ENCODE results near the gene KCNN4. TPM values are rescaled to one million over a fixed set of nuclear protein-coding genes. Genes with fewer than 3 reads are reported as not detected.
A peak's percentile ranks its signal among the peaks of the same experiment; 100 is the strongest.
"Not testable (repeated sequence)": the region's sequence is repeated elsewhere in the genome, so short reads cannot be mapped to it uniquely, and the experiment has no call there.

The KCNN4 gene
- total RNA-seq = 137 and 154 TPM in 2 replicates

DNA sequence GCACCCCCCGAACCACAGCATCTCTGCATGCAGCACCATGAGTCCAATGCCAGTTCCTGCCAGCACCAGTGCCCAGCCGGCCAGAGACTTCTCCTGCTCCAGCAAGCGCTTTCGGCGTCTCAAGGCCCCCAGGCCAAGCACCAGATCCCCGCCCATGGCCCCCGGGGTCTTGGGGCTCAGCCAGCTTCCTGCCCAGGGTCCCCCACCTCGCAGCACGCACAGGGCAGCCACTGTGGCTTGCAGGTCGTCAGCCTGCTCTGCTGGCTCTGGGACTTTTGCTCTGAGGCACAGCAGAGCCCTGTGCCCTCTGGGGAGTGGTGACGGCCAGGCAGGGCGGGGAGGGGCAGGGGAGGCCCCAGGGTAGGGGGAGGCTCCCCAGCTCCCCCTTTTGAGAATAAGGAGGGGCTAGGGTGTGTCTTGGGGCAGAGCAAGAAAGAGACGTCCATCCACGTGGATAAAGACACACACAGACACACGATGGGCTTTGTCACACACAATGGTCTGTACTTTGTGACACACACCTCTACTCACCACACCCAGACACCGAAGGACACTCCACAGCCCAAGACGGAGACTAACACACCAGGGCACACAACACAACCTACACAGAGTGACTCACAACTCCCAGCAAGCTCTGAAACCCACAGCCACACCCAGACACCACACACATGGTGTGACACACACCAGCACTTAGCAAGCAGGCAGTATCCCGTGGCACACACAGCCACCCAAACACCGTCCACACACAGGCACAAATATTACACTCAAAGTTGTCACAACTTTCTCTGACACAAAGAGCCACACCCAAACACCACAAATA lies at the start of gene KCNN4:
KCNN4 (minus strand) TSS at position 268 of the 820 bp plus-strand sequence; CDS start at position 156, 112 bp downstream.
- intact Hi-C loops (cut with micrococcal nuclease) = loop anchor here (1.0 to 10.0 kb wide), 7 partner anchors 15 to 336 kb away; partner anchors contain the start of genes IRGQ, SMG9, ZNF575 and ZNF576
- DNase-seq (peak; percentile 70), ATAC-seq (ENCODE audit: low read depth) (peak; percentile 77)
- peaks cover 82% of the 10 kb centered on the region for H3K4me1 Mint-ChIP-seq
- H3K27me3 Mint-ChIP-seq = no peaks in the 10 kb centered on the region
- H3K27ac Mint-ChIP-seq = peak within 1 kb of the TSS; percentile 94
- ChIA-PET CTCF (interaction anchor here (0.8 to 8.6 kb wide), 6 partner anchors 12 to 226 kb away, joined by 3 to 113 read pairs (median 6); partner anchors contain the start of gene SMG9), POLR2A (interaction anchor here (0.6 to 12.2 kb wide), 11 partner anchors 10 to 263 kb away, joined by 3 to 661 read pairs (median 4); partner anchors contain the start of genes IRGQ, SMG9, ZNF283 and ZNF576)
- peak within 1 kb of the TSS; percentile 88 for H3K4me3 Mint-ChIP-seq
- TF ChIP-seq CTCF (IDR thresholded peaks at IDR 0.05) = no peak
- H3K9me3 Mint-ChIP-seq = no peaks in the 10 kb centered on the region
- peaks cover 34% of the 10 kb centered on the region for H3K36me3 Mint-ChIP-seq (ENCODE audit: low read depth)

DNA sequence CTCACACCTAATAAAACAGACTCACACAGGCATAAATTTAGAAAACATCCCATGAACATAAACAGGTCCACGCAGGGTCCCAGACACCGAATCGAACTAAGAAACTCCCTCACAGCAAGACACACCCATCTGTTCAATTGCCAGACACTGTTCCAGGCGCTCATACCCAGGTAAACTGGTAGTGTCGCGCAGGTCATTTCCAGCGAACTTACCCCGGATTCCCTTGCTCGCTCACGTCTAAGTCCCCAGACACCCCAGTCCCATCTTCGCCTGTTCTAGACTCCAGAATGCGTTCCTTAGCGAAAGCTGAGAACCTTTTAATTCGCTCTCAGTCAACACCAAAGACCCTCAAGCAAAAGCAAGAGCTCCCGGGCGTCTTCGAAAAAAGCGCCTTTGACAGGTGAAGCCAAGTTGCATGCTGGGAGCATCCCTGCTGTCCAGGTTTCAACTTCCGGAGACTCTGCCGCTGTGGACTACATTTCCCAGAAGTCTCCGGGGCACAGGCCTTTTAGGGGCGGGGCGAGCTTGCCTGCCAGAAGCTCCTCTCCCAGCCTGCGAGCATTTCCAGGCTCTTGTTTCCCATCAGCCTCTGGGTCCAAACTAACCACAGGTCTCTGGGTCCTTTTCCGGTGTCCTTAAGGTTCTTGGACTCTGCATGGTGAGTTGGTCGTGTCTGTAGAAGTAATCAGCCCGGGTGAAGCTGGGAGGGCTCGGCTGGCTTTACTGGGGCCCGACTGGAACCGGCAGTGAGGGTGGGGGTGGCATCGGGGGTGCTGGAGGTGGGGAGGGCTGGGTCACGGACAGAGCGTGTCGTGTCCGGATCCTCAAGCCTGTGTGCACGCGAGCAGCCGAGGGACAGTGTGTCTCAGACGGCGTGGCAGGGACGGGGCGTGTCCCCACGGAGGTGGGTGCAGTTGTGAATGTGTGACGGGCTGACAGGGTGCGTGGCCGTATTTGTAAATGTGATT lies 46.3 kb upstream of the KCNN4 start, which contains the start of gene ZNF283:
ZNF283 (plus strand) TSS at position 535 of the 968 bp plus-strand sequence. CDS start 6,184 bp downstream, outside the sequence.
- peak within 1 kb of the TSS; percentile 92 for H3K4me3 Mint-ChIP-seq
- ChIA-PET POLR2A (interaction anchor here (0.6 to 1.4 kb wide), 8 partner anchors 46 to 703 kb away, joined by 3 to 8 read pairs (median 4); partner anchors contain the start of genes KCNN4, SMG9, ZNF226 and ZNF230), CTCF (interaction anchor here (1.1 kb wide), 1 partner anchor 59 kb away, joined by 3 read pairs; no protein-coding TSS in a partner anchor)
- peak; percentile 94 for ATAC-seq (ENCODE audit: low read depth)
- H3K36me3 Mint-ChIP-seq (ENCODE audit: low read depth) = peaks cover 32% of the 10 kb centered on the region
- intact Hi-C loops (cut with micrococcal nuclease) = loop anchor here (1.0 to 5.0 kb wide), 3 partner anchors 108 to 285 kb away; partner anchors contain the start of genes ZNF225, ZNF230 and ZNF45
- peaks cover 16% of the 10 kb centered on the region for H3K4me1 Mint-ChIP-seq
- H3K9me3 Mint-ChIP-seq = peaks cover 8% of the 10 kb centered on the region
- H3K27me3 Mint-ChIP-seq = peaks cover 7% of the 10 kb centered on the region
- DNase-seq = peak; percentile 76
- peak within 1 kb of the TSS; percentile 53 for H3K27ac Mint-ChIP-seq
- no peak for TF ChIP-seq CTCF (IDR thresholded peaks at IDR 0.05)

DNA sequence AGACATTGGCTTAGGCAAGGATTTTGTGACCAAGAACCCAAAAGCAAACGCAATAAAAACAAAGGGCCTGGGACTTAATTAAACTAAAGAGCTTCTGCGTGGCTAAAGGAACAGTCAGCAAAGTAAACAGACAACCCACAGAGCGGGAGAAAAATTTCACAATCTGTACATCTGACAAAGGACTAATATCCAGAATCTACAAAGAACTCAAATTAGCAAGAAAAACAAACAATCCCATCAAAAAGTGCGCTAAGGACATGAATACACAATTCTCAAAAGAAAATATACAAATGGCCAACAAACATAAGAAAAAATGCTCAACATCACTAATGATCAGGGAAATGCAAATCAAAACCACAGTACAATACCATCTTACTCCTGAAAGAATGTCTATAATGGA lies 43.8 kb upstream of the KCNN4 start:
- DNase-seq; POLR2A ChIA-PET; H3K4me3 Mint-ChIP-seq; ATAC-seq (ENCODE audit: low read depth); H3K9me3 Mint-ChIP-seq; H3K27ac Mint-ChIP-seq; CTCF ChIA-PET; intact Hi-C loops (cut with micrococcal nuclease): not testable (repeated sequence)
- Mint-ChIP-seq H3K36me3 (ENCODE audit: low read depth) (peaks cover 15% of the 10 kb centered on the region), H3K27me3 (peaks cover 19% of the 10 kb centered on the region), H3K4me1 (peaks cover 24% of the 10 kb centered on the region)

- ATAC-seq (ENCODE audit: low read depth); intact Hi-C loops (cut with micrococcal nuclease); H3K27ac Mint-ChIP-seq; CTCF ChIA-PET; DNase-seq; H3K4me3 Mint-ChIP-seq; H3K9me3 Mint-ChIP-seq; H3K36me3 Mint-ChIP-seq (ENCODE audit: low read depth); POLR2A ChIA-PET: not testable (repeated sequence)
- Mint-ChIP-seq H3K27me3 (peaks cover 24% of the 10 kb centered on the region), H3K4me1 (peaks cover 24% of the 10 kb centered on the region)
Measured at GRCh38 chr19:43823856-43824255, 43.1 kb upstream of the KCNN4 start.

GRCh38 chr19:43820884-43821215 lies 40.1 kb upstream of the KCNN4 start:
- peaks cover 8% of the 10 kb centered on the region for H3K4me1 Mint-ChIP-seq
- CTCF ChIA-PET = no interaction called here
- POLR2A ChIA-PET = no interaction called here
- ATAC-seq (ENCODE audit: low read depth) (no peak), DNase-seq (no peak)
- H3K27me3 Mint-ChIP-seq = peaks cover 35% of the 10 kb centered on the region
- intact Hi-C loops (cut with micrococcal nuclease) = no loop called here
- H3K4me3 Mint-ChIP-seq = peak overlapping the region; percentile 78
- no peaks in the 10 kb centered on the region for H3K9me3 Mint-ChIP-seq
- no peaks in the 10 kb centered on the region for H3K36me3 Mint-ChIP-seq (ENCODE audit: low read depth)
- TF ChIP-seq CTCF (IDR thresholded peaks at IDR 0.05) = no peak
- H3K27ac Mint-ChIP-seq = no peak overlapping the region
